Measurements from ENCODE around the gene KRT36. TPM values are rescaled to one million over a fixed set of nuclear protein-coding genes. Genes with fewer than 3 reads are reported as not detected.

KRT36 gene
- total RNA-seq, 2 experiments from 2014 or later: not detected

DNA sequence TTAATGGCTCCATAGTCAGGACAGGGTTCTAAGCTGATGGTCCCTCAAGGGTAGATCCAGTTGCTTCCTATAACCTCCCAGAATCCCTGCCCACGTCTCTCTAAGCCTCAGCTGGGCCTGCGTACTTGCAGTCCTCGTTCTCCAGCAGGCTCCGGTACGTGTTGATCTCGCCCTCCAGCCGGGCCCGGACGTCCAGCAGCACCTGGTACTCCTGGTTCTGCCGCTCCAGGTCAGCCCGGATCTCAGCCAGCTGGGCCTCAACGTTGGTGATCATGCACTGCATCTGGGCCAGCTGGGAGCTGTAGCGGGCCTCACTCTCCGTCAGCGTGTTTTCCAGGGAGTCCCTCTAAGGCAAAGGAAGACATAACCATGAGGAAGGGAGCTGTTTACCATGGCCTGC is 27.0 kb downstream of the KRT36 start:
- Mint-ChIP-seq H3K4me3 (no peak overlapping the region), H3K36me3 (ENCODE audit: low read depth) (no peaks in the 10 kb centered on the region), H3K27me3 (no peaks in the 10 kb centered on the region), H3K27ac (no peak overlapping the region), H3K4me1 (ENCODE audit: low read depth) (no peaks in the 10 kb centered on the region), H3K9me3 (no peaks in the 10 kb centered on the region)
- POLR2A ChIA-PET: no interaction called here
- TF ChIP-seq, protein P1, sequence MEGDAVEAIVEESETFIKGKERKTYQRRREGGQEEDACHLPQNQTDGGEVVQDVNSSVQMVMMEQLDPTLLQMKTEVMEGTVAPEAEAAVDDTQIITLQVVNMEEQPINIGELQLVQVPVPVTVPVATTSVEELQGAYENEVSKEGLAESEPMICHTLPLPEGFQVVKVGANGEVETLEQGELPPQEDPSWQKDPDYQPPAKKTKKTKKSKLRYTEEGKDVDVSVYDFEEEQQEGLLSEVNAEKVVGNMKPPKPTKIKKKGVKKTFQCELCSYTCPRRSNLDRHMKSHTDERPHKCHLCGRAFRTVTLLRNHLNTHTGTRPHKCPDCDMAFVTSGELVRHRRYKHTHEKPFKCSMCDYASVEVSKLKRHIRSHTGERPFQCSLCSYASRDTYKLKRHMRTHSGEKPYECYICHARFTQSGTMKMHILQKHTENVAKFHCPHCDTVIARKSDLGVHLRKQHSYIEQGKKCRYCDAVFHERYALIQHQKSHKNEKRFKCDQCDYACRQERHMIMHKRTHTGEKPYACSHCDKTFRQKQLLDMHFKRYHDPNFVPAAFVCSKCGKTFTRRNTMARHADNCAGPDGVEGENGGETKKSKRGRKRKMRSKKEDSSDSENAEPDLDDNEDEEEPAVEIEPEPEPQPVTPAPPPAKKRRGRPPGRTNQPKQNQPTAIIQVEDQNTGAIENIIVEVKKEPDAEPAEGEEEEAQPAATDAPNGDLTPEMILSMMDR (IDR thresholded peaks at IDR 0.05): no peak
- CTCF ChIA-PET: interaction anchor here (1.3 to 2.7 kb wide), 2 partner anchors 10 to 24 kb away, joined by 3 to 8 read pairs; no protein-coding TSS in a partner anchor
- DNase-seq: no peak
- intact Hi-C loops (cut with micrococcal nuclease): no loop called here
- no peak for ATAC-seq

DNA sequence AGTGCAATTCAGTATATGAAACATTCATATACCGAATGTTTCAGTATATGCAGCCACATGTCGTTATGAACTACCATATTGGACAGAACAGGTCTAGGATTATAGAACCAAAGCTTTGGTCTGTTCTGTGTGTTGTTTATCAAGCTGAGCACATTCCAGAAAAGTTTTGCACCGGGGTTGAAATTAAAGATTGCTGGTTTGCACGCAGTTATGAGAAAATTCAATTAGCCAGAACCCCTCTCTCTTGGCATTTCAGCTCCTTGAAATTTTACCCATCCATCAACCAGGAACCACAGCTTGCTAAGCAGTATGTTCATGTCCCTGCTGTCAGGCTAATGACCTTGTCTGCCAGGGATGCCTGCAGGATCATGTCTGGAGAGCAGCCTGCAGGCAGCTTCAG is 32.0 kb downstream of the KRT36 start:
- H3K27me3 Mint-ChIP-seq: no peaks in the 10 kb centered on the region
- no peak for DNase-seq
- no peaks in the 10 kb centered on the region for H3K9me3 Mint-ChIP-seq
- H3K36me3 Mint-ChIP-seq (ENCODE audit: low read depth): no peaks in the 10 kb centered on the region
- TF ChIP-seq, protein P1 (IDR thresholded peaks at IDR 0.05): no peak
- ChIA-PET POLR2A (no interaction called here), CTCF (interaction anchor here (0.9 kb wide), 1 partner anchor 11 kb away, joined by 3 read pairs; no protein-coding TSS in a partner anchor)
- no peaks in the 10 kb centered on the region for H3K4me1 Mint-ChIP-seq (ENCODE audit: low read depth)
- H3K4me3 Mint-ChIP-seq: no peak overlapping the region
- H3K27ac Mint-ChIP-seq: no peak overlapping the region
- no peak for ATAC-seq
- intact Hi-C loops (cut with micrococcal nuclease): no loop called here

DNA sequence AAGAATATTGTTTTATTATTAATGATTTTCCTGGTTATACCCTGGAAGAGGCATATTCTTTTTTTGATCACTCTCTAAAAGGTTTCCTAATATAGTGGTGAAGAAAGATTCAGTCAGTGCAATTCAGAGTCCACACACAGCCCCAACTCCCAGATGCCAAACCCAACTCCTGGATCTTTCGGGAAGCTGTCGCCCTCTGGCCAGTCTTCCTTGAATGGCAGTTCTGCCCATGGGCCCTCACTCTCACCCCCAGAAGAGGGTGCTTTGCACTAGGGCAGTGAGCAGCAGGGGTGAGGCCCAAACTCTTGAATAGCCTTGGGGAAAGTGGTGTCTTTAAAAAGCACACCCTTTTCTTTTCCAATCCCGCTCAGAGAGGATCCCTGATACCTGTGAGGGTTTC is 33.5 kb downstream of the KRT36 start:
- Mint-ChIP-seq H3K4me1 (ENCODE audit: low read depth) (no peaks in the 10 kb centered on the region), H3K4me3 (no peak overlapping the region), H3K9me3 (no peaks in the 10 kb centered on the region), H3K36me3 (ENCODE audit: low read depth) (no peaks in the 10 kb centered on the region), H3K27ac (no peak overlapping the region), H3K27me3 (peaks cover 1% of the 10 kb centered on the region)
- intact Hi-C loops (cut with micrococcal nuclease): no loop called here
- ATAC-seq (no peak), DNase-seq (no peak)
- POLR2A ChIA-PET: no interaction called here
- TF ChIP-seq, protein P1 (IDR thresholded peaks at IDR 0.05): no peak
- CTCF ChIA-PET: no interaction called here

DNA sequence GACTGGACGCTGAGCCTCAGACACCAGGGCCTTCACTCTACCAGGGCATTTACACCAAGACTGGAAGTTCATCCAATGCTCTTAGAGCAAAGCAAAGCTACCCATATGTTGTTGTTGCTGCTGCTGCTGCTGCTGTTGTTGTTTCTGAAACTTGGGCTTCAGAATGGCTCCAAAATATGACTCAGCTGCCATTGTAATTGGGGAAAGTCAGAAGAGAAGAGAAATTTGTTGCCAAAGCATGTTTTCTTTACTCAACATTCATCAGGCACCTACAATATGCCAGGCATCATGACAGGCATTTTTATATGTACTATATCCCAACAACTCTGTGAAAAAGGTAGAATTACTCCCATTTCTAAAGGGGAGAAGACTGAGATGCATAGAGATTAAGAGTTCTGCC is 34.5 kb downstream of the KRT36 start:
- no peak for ATAC-seq
- Mint-ChIP-seq H3K4me3 (no peak overlapping the region), H3K27ac (no peak overlapping the region), H3K27me3 (peaks cover 1% of the 10 kb centered on the region), H3K9me3 (no peaks in the 10 kb centered on the region), H3K4me1 (ENCODE audit: low read depth) (no peaks in the 10 kb centered on the region), H3K36me3 (ENCODE audit: low read depth) (no peaks in the 10 kb centered on the region)
- intact Hi-C loops (cut with micrococcal nuclease): no loop called here
- ChIA-PET CTCF (no interaction called here), POLR2A (no interaction called here)
- DNase-seq: no peak
- TF ChIP-seq, protein P1 (IDR thresholded peaks at IDR 0.05): no peak

DNA sequence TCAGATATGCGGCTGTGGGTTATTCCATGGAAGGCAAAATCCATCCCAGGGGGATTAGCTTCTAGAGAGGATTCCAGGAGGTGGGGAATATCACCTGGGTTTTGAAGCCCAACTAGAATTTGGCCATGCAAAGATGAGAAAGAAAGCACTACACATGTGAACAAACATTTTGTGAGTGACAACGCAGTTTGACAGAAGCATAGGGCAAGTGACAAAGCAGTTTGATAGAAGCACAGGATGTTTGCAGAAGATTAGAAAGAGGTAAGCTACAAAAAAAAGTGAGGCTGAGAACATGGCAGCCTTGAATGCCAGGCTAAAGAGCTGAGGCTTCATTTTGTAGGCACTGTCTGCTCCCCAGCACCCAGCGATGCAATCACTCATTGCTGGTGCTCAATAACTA is 36.6 kb downstream of the KRT36 start:
- H3K4me3 Mint-ChIP-seq: no peak overlapping the region
- H3K9me3 Mint-ChIP-seq: no peaks in the 10 kb centered on the region
- CTCF ChIA-PET: interaction anchor here (1.1 to 2.1 kb wide), 2 partner anchors 10 to 12 kb away, joined by 3 to 6 read pairs; no protein-coding TSS in a partner anchor
- ATAC-seq (no peak), DNase-seq (no peak)
- H3K27me3 Mint-ChIP-seq: peaks cover 1% of the 10 kb centered on the region
- no peaks in the 10 kb centered on the region for H3K4me1 Mint-ChIP-seq (ENCODE audit: low read depth)
- no peaks in the 10 kb centered on the region for H3K36me3 Mint-ChIP-seq (ENCODE audit: low read depth)
- intact Hi-C loops (cut with micrococcal nuclease): no loop called here
- TF ChIP-seq, protein P1 (IDR thresholded peaks at IDR 0.05): no peak
- POLR2A ChIA-PET: no interaction called here
- H3K27ac Mint-ChIP-seq: no peak overlapping the region
